HCT116 (cell line): Measurements from ENCODE around the gene PLCB1. TPM values are rescaled to one million over a fixed set of nuclear protein-coding genes. Genes with fewer than 3 reads are reported as not detected.

ENCODE experiments used
- ATAC-seq: fragments of 200-7000 bp; cut with Tn5 transposase; 2 replicates; pipeline ENCODE4 v1.9.1; 2020; ENCODE audit warnings: mild to moderate bottlenecking, moderate library complexity
- BruUV-seq: library from RNA; stranded (reverse); fragments of 400-500 nt; replicated peaks from 2 replicates; lab custom pipeline; 2021; lab: Mats Ljungman, UMichigan
- CTCF ChIA-PET: fragments of 300-600 bp; sonication (Branson Sonifier 250); formaldehyde crosslinking; loops from one replicate; lab custom pipeline; 2021; ENCODE audit warnings: antibody characterized with exemption; lab: Charles Lee
- POLR2A ChIA-PET: fragments of 300-600, 350-600 bp; sonication (Branson Sonifier 250); formaldehyde crosslinking; loops from one replicate; lab custom pipeline; 2021; ENCODE audit warnings: antibody characterized with exemption; lab: Charles Lee
- RAD21 ChIA-PET, 2 experiments: fragments of 300-600 bp; sonication (Branson Sonifier 250); formaldehyde crosslinking; loops; one replicate each; lab custom pipeline; 2023; ENCODE audit warnings: low total read pairs in 2 of 2; ENCODE audit not compliant: uncharacterized antibody in 2 of 2, unreplicated experiment in 2 of 2, low non-redundant PET in 1 of 2; lab: Charles Lee
- DNase-seq: peaks from one replicate; pipeline ENCODE4 v3.0.0-alpha.2; 2010; ENCODE audit warnings: low read depth, low spot score
- H2AFZ ChIP-seq: fragments of 200-600 bp; shearing (Covaris generic), sonication (generic); 2 replicates; pipeline ENCODE4 v1.6.1; 2017; ENCODE audit warnings: low read depth, mixed run types, mixed read lengths, antibody characterized with exemption, low read length; ENCODE audit not compliant: poor library complexity, severe bottlenecking
- H3K27ac ChIP-seq: 2 replicates; pipeline ENCODE4 v1.5.1; 2012; ENCODE audit warnings: low read depth, low read length
- H3K27me3 ChIP-seq: fragments of 200-600 bp; sonication (generic); 2 replicates; pipeline ENCODE4 v1.6.1; 2016; ENCODE audit warnings: mixed run types, low read length, mixed read lengths; ENCODE audit not compliant: insufficient read depth
- H3K36me3 ChIP-seq, 2 experiments: fragments of 200-500 bp in 1 of 2; fragments of 200-600 bp in 1 of 2; sonication (Bioruptor generic) in 1 of 2; sonication (generic) in 1 of 2; 2 replicates each; pipeline versions ENCODE4 v1.5.1 to v1.6.1; 2014 to 2016; ENCODE audit warnings: low read length in 2 of 2, inconsistent platforms in 1 of 2, mixed read lengths in 1 of 2, mixed run types in 1 of 2; ENCODE audit not compliant: insufficient read depth in 2 of 2, control insufficient read depth in 1 of 2
- H3K4me1 ChIP-seq, 2 experiments: fragments of 200-600 bp in 1 of 2; sonication (generic) in 1 of 2; 2 replicates each; pipeline versions ENCODE4 v1.5.1 to v1.6.1; 2012 to 2017; ENCODE audit warnings: low read length in 2 of 2, inconsistent platforms in 1 of 2, mild to moderate bottlenecking in 1 of 2, mixed read lengths in 1 of 2, mixed run types in 1 of 2, moderate library complexity in 1 of 2; ENCODE audit not compliant: insufficient read depth in 2 of 2, control insufficient read depth in 1 of 2
- H3K4me2 ChIP-seq: fragments of 200-600 bp; sonication (generic); 2 replicates; pipeline ENCODE4 v1.6.1; 2017; ENCODE audit warnings: mixed run types, low read length, mixed read lengths
- H3K4me3 ChIP-seq, 2 experiments: fragments of 200-600 bp in 1 of 2; sonication (generic) in 1 of 2; replicated peaks in 1 of 2; 2 replicates each; pipeline ENCODE4 v1.5.1; 2011 to 2016; ENCODE audit warnings: low read length in 2 of 2, control low read depth in 1 of 2, low read depth in 1 of 2, mild to moderate bottlenecking in 1 of 2, mixed read lengths in 1 of 2, mixed run types in 1 of 2
- H3K79me2 ChIP-seq: fragments of 200-600 bp; sonication (generic); 2 replicates; pipeline ENCODE4 v1.6.1; 2017; ENCODE audit warnings: mild to moderate bottlenecking, mixed run types, low read length, moderate library complexity, mixed read lengths; ENCODE audit not compliant: insufficient read depth
- H3K9ac ChIP-seq: fragments of 200-600 bp; sonication (generic); 2 replicates; pipeline ENCODE4 v1.6.1; 2016; ENCODE audit warnings: low read length, mixed read lengths
- H3K9me2 ChIP-seq: fragments of 200-600 bp; sonication (generic), shearing (Covaris generic); 2 replicates; pipeline ENCODE4 v1.6.1; 2017; ENCODE audit warnings: mixed run types, mild to moderate bottlenecking, moderate library complexity; ENCODE audit not compliant: insufficient read depth
- H3K9me3 ChIP-seq, 2 experiments: fragments of 200-500 bp in 1 of 2; fragments of 200-600 bp in 1 of 2; sonication (Bioruptor generic) in 1 of 2; sonication (generic) in 1 of 2; 2 replicates each; pipeline ENCODE4 v1.6.1; 2014 to 2017; ENCODE audit warnings: low read length in 2 of 2, mixed read lengths in 2 of 2, inconsistent platforms in 1 of 2, low read depth in 1 of 2, mild to moderate bottlenecking in 1 of 2, mixed run types in 1 of 2, moderate library complexity in 1 of 2; ENCODE audit not compliant: control insufficient read depth in 1 of 2, insufficient read depth in 1 of 2
- H4K20me1 ChIP-seq: fragments of 200-600 bp; sonication (generic), shearing (Covaris generic); 2 replicates; pipeline ENCODE4 v1.6.1; 2017; ENCODE audit warnings: mixed run types, mild to moderate bottlenecking, moderate library complexity; ENCODE audit not compliant: insufficient read depth
- CBX3 ChIP-seq: IDR thresholded peaks from 2 replicates; pipeline ENCODE4 v1.6.1; 2012; ENCODE audit warnings: low read depth
- CEBPB ChIP-seq: IDR thresholded peaks from 2 replicates; pipeline ENCODE4 v1.6.1; 2012; ENCODE audit warnings: low read depth
- EGR1 ChIP-seq: IDR thresholded peaks from 2 replicates; pipeline ENCODE4 v1.6.1; 2012; ENCODE audit warnings: low read depth
- ELF1 ChIP-seq: IDR thresholded peaks from 2 replicates; pipeline ENCODE4 v1.6.1; 2012; ENCODE audit warnings: low read depth, borderline replicate concordance
- EZH2 ChIP-seq: fragments of 200-600 bp; sonication (generic); IDR thresholded peaks from 2 replicates; pipeline ENCODE4 v1.6.1; 2017; ENCODE audit warnings: antibody characterized with exemption, mixed run types
- FOSL1 ChIP-seq: IDR thresholded peaks from 2 replicates; pipeline ENCODE4 v1.6.1; 2012; ENCODE audit warnings: low read depth
- JUND ChIP-seq: IDR thresholded peaks from 2 replicates; pipeline ENCODE4 v1.6.1; 2012
- POLR2A ChIP-seq: IDR thresholded peaks from 2 replicates; pipeline ENCODE4 v1.7.0; 2011; ENCODE audit warnings: borderline replicate concordance; ENCODE audit not compliant: insufficient read depth, insufficient read length; ENCODE audit errors: extremely low read depth
- POLR2AphosphoS5 ChIP-seq: IDR thresholded peaks from 2 replicates; pipeline ENCODE4 v1.6.1; 2011; ENCODE audit warnings: mild to moderate bottlenecking, low read depth, low read length, moderate library complexity
- RAD21 ChIP-seq: IDR thresholded peaks from 2 replicates; pipeline ENCODE4 v1.6.1; 2012; ENCODE audit warnings: low read depth, mild to moderate bottlenecking
- SIN3A ChIP-seq: IDR thresholded peaks from 2 replicates; pipeline ENCODE4 v1.6.1; 2012; ENCODE audit warnings: low read depth
- SP1 ChIP-seq: IDR thresholded peaks from 2 replicates; pipeline ENCODE4 v1.6.1; 2012; ENCODE audit warnings: low read depth
- TCF7L2 ChIP-seq: IDR thresholded peaks from 2 replicates; pipeline ENCODE4 v1.7.0; 2011; ENCODE audit warnings: borderline replicate concordance, inconsistent platforms; ENCODE audit not compliant: insufficient read depth, insufficient read length; ENCODE audit errors: extremely low read depth
- ZFX ChIP-seq: fragments of 450-650 bp; IDR thresholded peaks from 2 replicates; pipeline ENCODE4 v1.6.1; 2017
- intact Hi-C: fragments of 100-400 bp; cut with micrococcal nuclease; formaldehyde crosslinking; loops from 2 replicates; pipeline ENCODE4 v1.10.0; 2022
- total RNA-seq: library from RNA; stranded (reverse); gene quantifications from one replicate; pipeline ENCODE4 v1.2.1, GENCODE V29; 2021; ENCODE audit not compliant: unreplicated experiment
- TF ChIP-seq, protein P1 (sequence below): IDR thresholded peaks from 2 replicates; pipeline ENCODE4 v1.6.1; 2012; ENCODE audit warnings: low read depth
- TF ChIP-seq, protein P2 (sequence below): IDR thresholded peaks from 2 replicates; pipeline ENCODE4 v1.6.1; 2011; ENCODE audit warnings: mild to moderate bottlenecking, low read length, moderate library complexity; ENCODE audit not compliant: insufficient replicate concordance; ENCODE audit errors: extremely low read depth

Gene PLCB1
- total RNA-seq, 1 experiment from 2014 or later: 15.8 TPM

DNA sequence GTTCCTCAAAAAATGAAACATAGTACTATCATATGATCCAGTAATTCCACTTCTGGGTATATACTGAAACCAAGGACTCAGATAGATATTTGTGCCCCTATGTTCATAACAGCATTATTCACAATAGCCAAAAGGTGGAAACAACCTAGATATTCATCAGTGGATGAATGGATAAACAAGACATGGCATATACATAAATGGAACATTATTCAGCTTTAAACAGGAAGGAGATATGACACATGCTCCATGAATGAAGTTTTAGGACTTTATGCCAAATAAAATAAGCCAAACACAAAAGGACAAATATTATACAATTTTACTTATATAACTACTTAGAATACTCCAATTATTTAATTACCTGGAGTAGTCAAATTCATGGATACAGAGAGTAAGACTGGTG, 16.4 kb downstream of the PLCB1 start (continued):
- TF ChIP-seq, protein P1, sequence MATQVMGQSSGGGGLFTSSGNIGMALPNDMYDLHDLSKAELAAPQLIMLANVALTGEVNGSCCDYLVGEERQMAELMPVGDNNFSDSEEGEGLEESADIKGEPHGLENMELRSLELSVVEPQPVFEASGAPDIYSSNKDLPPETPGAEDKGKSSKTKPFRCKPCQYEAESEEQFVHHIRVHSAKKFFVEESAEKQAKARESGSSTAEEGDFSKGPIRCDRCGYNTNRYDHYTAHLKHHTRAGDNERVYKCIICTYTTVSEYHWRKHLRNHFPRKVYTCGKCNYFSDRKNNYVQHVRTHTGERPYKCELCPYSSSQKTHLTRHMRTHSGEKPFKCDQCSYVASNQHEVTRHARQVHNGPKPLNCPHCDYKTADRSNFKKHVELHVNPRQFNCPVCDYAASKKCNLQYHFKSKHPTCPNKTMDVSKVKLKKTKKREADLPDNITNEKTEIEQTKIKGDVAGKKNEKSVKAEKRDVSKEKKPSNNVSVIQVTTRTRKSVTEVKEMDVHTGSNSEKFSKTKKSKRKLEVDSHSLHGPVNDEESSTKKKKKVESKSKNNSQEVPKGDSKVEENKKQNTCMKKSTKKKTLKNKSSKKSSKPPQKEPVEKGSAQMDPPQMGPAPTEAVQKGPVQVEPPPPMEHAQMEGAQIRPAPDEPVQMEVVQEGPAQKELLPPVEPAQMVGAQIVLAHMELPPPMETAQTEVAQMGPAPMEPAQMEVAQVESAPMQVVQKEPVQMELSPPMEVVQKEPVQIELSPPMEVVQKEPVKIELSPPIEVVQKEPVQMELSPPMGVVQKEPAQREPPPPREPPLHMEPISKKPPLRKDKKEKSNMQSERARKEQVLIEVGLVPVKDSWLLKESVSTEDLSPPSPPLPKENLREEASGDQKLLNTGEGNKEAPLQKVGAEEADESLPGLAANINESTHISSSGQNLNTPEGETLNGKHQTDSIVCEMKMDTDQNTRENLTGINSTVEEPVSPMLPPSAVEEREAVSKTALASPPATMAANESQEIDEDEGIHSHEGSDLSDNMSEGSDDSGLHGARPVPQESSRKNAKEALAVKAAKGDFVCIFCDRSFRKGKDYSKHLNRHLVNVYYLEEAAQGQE: no peak
- TF ChIP-seq ZFX (no peak), EGR1 (no peak)

DNA sequence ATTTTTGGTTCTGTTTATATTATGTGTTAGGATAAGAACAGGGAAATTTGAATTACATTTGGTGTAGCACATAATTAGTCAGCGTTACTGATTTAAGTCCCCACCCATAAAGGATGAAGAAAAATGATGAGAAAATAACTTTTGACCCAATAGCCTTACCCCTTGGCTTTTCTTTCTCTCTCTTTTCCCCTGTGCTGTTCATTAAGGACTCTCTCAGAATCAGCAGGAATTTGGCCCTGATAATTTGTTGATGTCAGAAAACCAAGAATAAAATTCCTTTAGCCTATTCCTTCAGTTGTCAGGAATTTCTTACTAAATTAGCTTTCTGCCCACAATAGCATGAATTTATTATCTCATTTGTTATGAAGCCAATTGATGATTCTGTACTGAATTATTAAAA, 18.5 kb downstream of the PLCB1 start:
- Histone ChIP-seq H2AFZ (no peak overlapping the region), H3K9me2 (no peaks in the 10 kb centered on the region), H4K20me1 (no peaks in the 10 kb centered on the region), H3K27ac (no peak overlapping the region), H3K9me3 (no peaks in the 10 kb centered on the region), H3K4me1 (peaks cover 4 to 10% of the 10 kb centered on the region in 2 experiments; a peak in 2 of 4 replicates), H3K4me2 (no peak overlapping the region), H3K36me3 (no peaks in the 10 kb centered on the region), H3K27me3 (no peaks in the 10 kb centered on the region), H3K9ac (no peak overlapping the region), H3K4me3 (no peak overlapping the region)
- POLR2A ChIA-PET: no interaction called here
- RAD21 ChIA-PET: no interaction called here
- BruUV-seq: no TSS peak
- intact Hi-C loops: no loop called here
- no peak for DNase-seq
- CTCF ChIA-PET: no interaction called here
- ATAC-seq: no peak
- no peak for TF ChIP-seq POLR2AphosphoS5
- TF ChIP-seq, all 23 proteins: peak for 0
- H3K79me2 ChIP-seq: no peaks in the 10 kb centered on the region

DNA sequence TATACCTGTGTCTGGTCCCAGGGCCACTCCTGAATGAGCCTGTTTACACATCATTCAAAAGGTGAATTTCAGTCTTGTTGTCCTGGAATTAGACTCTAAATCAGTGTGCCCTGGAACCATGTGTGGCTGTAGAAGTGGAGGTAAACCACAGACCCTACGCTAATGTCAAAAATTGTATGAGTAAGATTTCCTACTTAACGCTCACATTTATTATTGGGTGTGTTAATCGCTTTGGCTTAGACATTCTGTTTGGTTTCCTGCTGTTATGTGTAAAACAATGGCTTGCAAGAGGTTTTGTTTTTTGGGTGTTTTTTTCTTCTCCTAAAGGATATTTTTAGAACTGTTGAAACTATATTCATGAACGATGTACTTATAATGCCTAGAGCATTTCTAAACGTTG, 19.3 kb downstream of the PLCB1 start:
- no peak for ATAC-seq
- Histone ChIP-seq H3K4me3 (no peak overlapping the region), H3K4me1 (peaks cover 10 to 18% of the 10 kb centered on the region in 2 experiments), H3K27ac (no peak overlapping the region), H3K36me3 (no peaks in the 10 kb centered on the region), H3K27me3 (no peaks in the 10 kb centered on the region), H3K9me2 (no peaks in the 10 kb centered on the region), H4K20me1 (no peaks in the 10 kb centered on the region), H3K79me2 (no peaks in the 10 kb centered on the region), H2AFZ (no peak overlapping the region), H3K9me3 (no peaks in the 10 kb centered on the region), H3K9ac (no peak overlapping the region), H3K4me2 (no peak overlapping the region)
- ChIA-PET POLR2A (no interaction called here), CTCF (no interaction called here), RAD21 (no interaction called here)
- BruUV-seq: no TSS peak
- intact Hi-C loops: no loop called here
- DNase-seq: no peak
- TF ChIP-seq EZH2: no peak
- no peak for TF ChIP-seq POLR2A
- TF ChIP-seq, protein P2, sequence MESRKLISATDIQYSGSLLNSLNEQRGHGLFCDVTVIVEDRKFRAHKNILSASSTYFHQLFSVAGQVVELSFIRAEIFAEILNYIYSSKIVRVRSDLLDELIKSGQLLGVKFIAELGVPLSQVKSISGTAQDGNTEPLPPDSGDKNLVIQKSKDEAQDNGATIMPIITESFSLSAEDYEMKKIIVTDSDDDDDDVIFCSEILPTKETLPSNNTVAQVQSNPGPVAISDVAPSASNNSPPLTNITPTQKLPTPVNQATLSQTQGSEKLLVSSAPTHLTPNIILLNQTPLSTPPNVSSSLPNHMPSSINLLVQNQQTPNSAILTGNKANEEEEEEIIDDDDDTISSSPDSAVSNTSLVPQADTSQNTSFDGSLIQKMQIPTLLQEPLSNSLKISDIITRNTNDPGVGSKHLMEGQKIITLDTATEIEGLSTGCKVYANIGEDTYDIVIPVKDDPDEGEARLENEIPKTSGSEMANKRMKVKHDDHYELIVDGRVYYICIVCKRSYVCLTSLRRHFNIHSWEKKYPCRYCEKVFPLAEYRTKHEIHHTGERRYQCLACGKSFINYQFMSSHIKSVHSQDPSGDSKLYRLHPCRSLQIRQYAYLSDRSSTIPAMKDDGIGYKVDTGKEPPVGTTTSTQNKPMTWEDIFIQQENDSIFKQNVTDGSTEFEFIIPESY: no peak
- no peak for TF ChIP-seq TCF7L2
- TF ChIP-seq ZFX: no peak
- TF ChIP-seq SIN3A: no peak
- TF ChIP-seq JUND: no peak
- no peak for TF ChIP-seq RAD21
- TF ChIP-seq CBX3: no peak
- no peak for TF ChIP-seq SP1
- TF ChIP-seq ELF1: no peak
- TF ChIP-seq FOSL1: no peak
- no peak for TF ChIP-seq EGR1
- TF ChIP-seq POLR2AphosphoS5: no peak
- no peak for TF ChIP-seq CEBPB
